Activated B cell treated with CpG ODN at 0.5 μM for 24 hours (primary cell): ENCODE measurements around the gene GPR157. TPM values are rescaled to one million over a fixed set of nuclear protein-coding genes. Genes with fewer than 3 reads are reported as not detected.

ENCODE experiments used
- ATAC-seq: fragments of 200-7000 bp; cut with Tn5 transposase; one replicate; pipeline ENCODE4 v1.10.0; 2021; ENCODE audit warnings: low read depth, mild to moderate bottlenecking, moderate library complexity
- CTCF ChIA-PET: fragments of 350-600 bp; sonication (Branson Sonifier 250); formaldehyde crosslinking; loops from one replicate; lab custom pipeline; 2021; ENCODE audit warnings: antibody characterized with exemption; lab: Charles Lee
- POLR2A ChIA-PET: fragments of 350-600 bp; sonication (Branson Sonifier 250); formaldehyde crosslinking; loops from one replicate; lab custom pipeline; 2021; ENCODE audit warnings: antibody characterized with exemption; lab: Charles Lee
- DNase-seq: peaks from one replicate; pipeline ENCODE4 v3.0.0; 2022
- H3K27ac Mint-ChIP-seq: one replicate; pipeline ENCODE4 v1.8.0; 2020; ENCODE audit warnings: mixed read lengths
- H3K27me3 Mint-ChIP-seq: one replicate; pipeline ENCODE4 v1.8.0; 2021; ENCODE audit warnings: mixed read lengths
- H3K36me3 Mint-ChIP-seq: one replicate; pipeline ENCODE4 v1.8.0; 2021; ENCODE audit warnings: low read depth, mixed read lengths
- H3K4me1 Mint-ChIP-seq: one replicate; pipeline ENCODE4 v1.8.0; 2021; ENCODE audit warnings: mixed read lengths
- H3K4me3 Mint-ChIP-seq: one replicate; pipeline ENCODE4 v1.8.0; 2020; ENCODE audit warnings: mild to moderate bottlenecking, mixed read lengths
- H3K9me3 Mint-ChIP-seq: one replicate; pipeline ENCODE4 v1.8.0; 2020; ENCODE audit warnings: mixed read lengths
- CTCF ChIP-seq: fragments of 200-600 bp; IDR thresholded peaks from one replicate; pipeline ENCODE4 v1.8.0; 2022; ENCODE audit warnings: antibody characterized with exemption, mild to moderate bottlenecking
- intact Hi-C: fragments of 100-400 bp; cut with micrococcal nuclease; formaldehyde crosslinking; loops from one replicate; pipeline ENCODE4 v1.15.1; 2024
- total RNA-seq: library from RNA; stranded (reverse); gene quantifications from 2 replicates; pipeline ENCODE4 v1.2.3, GENCODE V29; 2022

The GPR157 gene
- total RNA-seq, 1 donor from 2014 or later: 7.0 TPM

GRCh38 chr1:9066945-9067807, 61.7 kb downstream of the GPR157 start:
- intact Hi-C loops: loop anchor here (5.0 kb wide), 1 partner anchor 360 kb away; no protein-coding TSS in a partner anchor
- TF ChIP-seq CTCF: no peak
- DNase-seq: no peak
- ChIA-PET POLR2A (interaction anchor here (0.5 to 0.9 kb wide), 4 partner anchors 8 to 34 kb away, joined by 3 to 4 read pairs (median 4); no protein-coding TSS in a partner anchor), CTCF (no interaction called here)
- H3K4me3 Mint-ChIP-seq: no peak overlapping the region
- H3K9me3 Mint-ChIP-seq: no peaks in the 10 kb centered on the region
- no peaks in the 10 kb centered on the region for H3K27me3 Mint-ChIP-seq
- no peak overlapping the region for H3K27ac Mint-ChIP-seq
- ATAC-seq: no peak
- no peaks in the 10 kb centered on the region for H3K36me3 Mint-ChIP-seq
- H3K4me1 Mint-ChIP-seq: peaks cover 63% of the 10 kb centered on the region

- H3K4me3 Mint-ChIP-seq: no peak overlapping the region
- intact Hi-C loops: loop anchor here (5.0 kb wide), 1 partner anchor 362 kb away; no protein-coding TSS in a partner anchor
- DNase-seq (no peak), ATAC-seq (no peak)
- H3K4me1 Mint-ChIP-seq: peaks cover 60% of the 10 kb centered on the region
- H3K27ac Mint-ChIP-seq: no peak overlapping the region
- no peaks in the 10 kb centered on the region for H3K36me3 Mint-ChIP-seq
- ChIA-PET CTCF (no interaction called here), POLR2A (interaction anchor here (0.5 kb wide), 1 partner anchor 75 kb away, joined by 3 read pairs; no protein-coding TSS in a partner anchor)
- H3K27me3 Mint-ChIP-seq: no peaks in the 10 kb centered on the region
- no peaks in the 10 kb centered on the region for H3K9me3 Mint-ChIP-seq
- TF ChIP-seq CTCF: no peak
These were observed 63.6 kb downstream of the GPR157 start for GRCh38 chr1:9065213-9065751.

GRCh38 chr1:9062846-9063245, 66.1 kb downstream of the GPR157 start:
- CTCF ChIA-PET: no interaction called here
- Mint-ChIP-seq H3K9me3 (no peaks in the 10 kb centered on the region), H3K4me3 (no peak overlapping the region), H3K4me1 (peaks cover 36% of the 10 kb centered on the region), H3K36me3 (no peaks in the 10 kb centered on the region), H3K27me3 (no peaks in the 10 kb centered on the region), H3K27ac (no peak overlapping the region)
- POLR2A ChIA-PET: interaction anchor here (0.6 kb wide), 2 partner anchors 19 to 361 kb away, joined by 3 to 10 read pairs; no protein-coding TSS in a partner anchor
- ATAC-seq (peak; percentile 54), DNase-seq (no peak)
- no peak for TF ChIP-seq CTCF
- intact Hi-C loops: no loop called here

- no peak for DNase-seq
- TF ChIP-seq CTCF: no peak
- Mint-ChIP-seq H3K9me3 (no peaks in the 10 kb centered on the region), H3K4me1 (peaks cover 28% of the 10 kb centered on the region), H3K27me3 (no peaks in the 10 kb centered on the region), H3K4me3 (no peak overlapping the region), H3K36me3 (peaks cover 3% of the 10 kb centered on the region), H3K27ac (peak overlapping the region; percentile 21)
- intact Hi-C loops: no loop called here
- no peak for ATAC-seq
- POLR2A ChIA-PET: interaction anchor here (0.6 kb wide), 1 partner anchor 13 kb away, joined by 3 read pairs; no protein-coding TSS in a partner anchor
- CTCF ChIA-PET: interaction anchor here (1.5 kb wide), 1 partner anchor 25 kb away, joined by 3 read pairs; no protein-coding TSS in a partner anchor
These were observed 66.9 kb downstream of the GPR157 start for GRCh38 chr1:9062021-9062471.
